Colonic mucosa (tissue), 4 donors: Measurements from ENCODE around the gene BGN. TPM values are rescaled to one million over a fixed set of nuclear protein-coding genes. Genes with fewer than 3 reads are reported as not detected.

Experiments used
- DNase-seq: peaks from one replicate; pipeline ENCODE4 v3.0.0-alpha.2; 2020
- H3K27ac ChIP-seq: fragments of 200-600 bp; one replicate; pipeline ENCODE4 v1.8.0; 2021
- H3K27me3 ChIP-seq: fragments of 200-600 bp; one replicate; pipeline ENCODE4 v1.8.0; 2021
- H3K36me3 ChIP-seq: fragments of 200-600 bp; one replicate; pipeline ENCODE4 v1.8.0; 2021
- H3K4me1 ChIP-seq: fragments of 200-600 bp; one replicate; pipeline ENCODE4 v1.8.0; 2021; ENCODE audit warnings: mild to moderate bottlenecking
- H3K4me3 ChIP-seq: fragments of 200-600 bp; one replicate; pipeline ENCODE4 v1.8.0; 2021
- H3K9ac ChIP-seq, 2 donors: one replicate each; pipeline ENCODE4 v1.7.0; 2013; ENCODE audit warnings: control low read depth in 2 of 2, low read depth in 2 of 2, low read length in 2 of 2
- H3K9me3 ChIP-seq: fragments of 200-600 bp; one replicate; pipeline ENCODE4 v1.8.0; 2021
- intact Hi-C: fragments of 100-400 bp; cut with DNase I; formaldehyde crosslinking; loops from one replicate; pipeline ENCODE4 v1.14.1; 2022
- total RNA-seq, 2 donors: library from RNA; stranded (reverse); fragmentation: NEBNext Ultra II Directional in 1 of 2; extraction: Animal tissue kit (Norgen Biotek cat#: 25700) in 1 of 2; gene quantifications; one replicate each; pipeline ENCODE4 v1.2.1, GENCODE V29; 2021
- TF ChIP-seq, protein P1 (sequence below): fragments of 200-600 bp; IDR thresholded peaks from one replicate; pipeline ENCODE4 v1.8.0; 2022; ENCODE audit warnings: antibody characterized with exemption, mild to moderate bottlenecking
- donor health status: healthy.
- donor health status: DM: no; HTN: no; CAD: no.
- donor health status: DM: no; HTN: no; CAD: no.

The BGN gene
- total RNA-seq, 2 donors from 2014 or later = 6.0 to 11.4 TPM

DNA sequence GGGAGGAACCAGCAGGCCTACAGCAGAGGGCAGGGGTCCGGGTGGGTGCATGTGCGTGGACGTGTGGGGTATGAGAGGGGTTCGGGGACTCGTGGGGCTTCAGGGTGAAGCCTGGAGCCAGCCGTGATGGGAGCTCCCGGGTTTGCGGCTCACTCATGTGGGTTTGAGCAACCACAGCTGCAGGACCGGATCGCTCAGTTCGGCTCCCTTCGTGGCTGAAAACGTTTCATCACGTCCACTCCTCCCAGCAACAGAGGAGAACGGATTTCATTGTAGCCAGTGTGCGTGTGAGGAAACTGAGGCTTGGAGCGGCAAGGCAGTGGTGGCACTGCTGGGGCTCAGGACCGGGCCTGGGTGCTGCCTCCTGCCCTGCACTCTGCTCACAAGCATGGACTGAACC, 10.6 kb downstream of the BGN start:
- Histone ChIP-seq H3K4me1 (no peaks in the 10 kb centered on the region), H3K9me3 (no peaks in the 10 kb centered on the region), H3K4me3 (no peak overlapping the region), H3K36me3 (no peaks in the 10 kb centered on the region), H3K27ac (no peak overlapping the region), H3K27me3 (no peaks in the 10 kb centered on the region), H3K9ac (no peak overlapping the region)
- DNase-seq = no peak
- TF ChIP-seq, protein P1, sequence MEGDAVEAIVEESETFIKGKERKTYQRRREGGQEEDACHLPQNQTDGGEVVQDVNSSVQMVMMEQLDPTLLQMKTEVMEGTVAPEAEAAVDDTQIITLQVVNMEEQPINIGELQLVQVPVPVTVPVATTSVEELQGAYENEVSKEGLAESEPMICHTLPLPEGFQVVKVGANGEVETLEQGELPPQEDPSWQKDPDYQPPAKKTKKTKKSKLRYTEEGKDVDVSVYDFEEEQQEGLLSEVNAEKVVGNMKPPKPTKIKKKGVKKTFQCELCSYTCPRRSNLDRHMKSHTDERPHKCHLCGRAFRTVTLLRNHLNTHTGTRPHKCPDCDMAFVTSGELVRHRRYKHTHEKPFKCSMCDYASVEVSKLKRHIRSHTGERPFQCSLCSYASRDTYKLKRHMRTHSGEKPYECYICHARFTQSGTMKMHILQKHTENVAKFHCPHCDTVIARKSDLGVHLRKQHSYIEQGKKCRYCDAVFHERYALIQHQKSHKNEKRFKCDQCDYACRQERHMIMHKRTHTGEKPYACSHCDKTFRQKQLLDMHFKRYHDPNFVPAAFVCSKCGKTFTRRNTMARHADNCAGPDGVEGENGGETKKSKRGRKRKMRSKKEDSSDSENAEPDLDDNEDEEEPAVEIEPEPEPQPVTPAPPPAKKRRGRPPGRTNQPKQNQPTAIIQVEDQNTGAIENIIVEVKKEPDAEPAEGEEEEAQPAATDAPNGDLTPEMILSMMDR = no peak
- intact Hi-C loops = loop anchor here (5.0 kb wide), 2 partner anchors 473 to 558 kb away; no protein-coding TSS in a partner anchor

DNA sequence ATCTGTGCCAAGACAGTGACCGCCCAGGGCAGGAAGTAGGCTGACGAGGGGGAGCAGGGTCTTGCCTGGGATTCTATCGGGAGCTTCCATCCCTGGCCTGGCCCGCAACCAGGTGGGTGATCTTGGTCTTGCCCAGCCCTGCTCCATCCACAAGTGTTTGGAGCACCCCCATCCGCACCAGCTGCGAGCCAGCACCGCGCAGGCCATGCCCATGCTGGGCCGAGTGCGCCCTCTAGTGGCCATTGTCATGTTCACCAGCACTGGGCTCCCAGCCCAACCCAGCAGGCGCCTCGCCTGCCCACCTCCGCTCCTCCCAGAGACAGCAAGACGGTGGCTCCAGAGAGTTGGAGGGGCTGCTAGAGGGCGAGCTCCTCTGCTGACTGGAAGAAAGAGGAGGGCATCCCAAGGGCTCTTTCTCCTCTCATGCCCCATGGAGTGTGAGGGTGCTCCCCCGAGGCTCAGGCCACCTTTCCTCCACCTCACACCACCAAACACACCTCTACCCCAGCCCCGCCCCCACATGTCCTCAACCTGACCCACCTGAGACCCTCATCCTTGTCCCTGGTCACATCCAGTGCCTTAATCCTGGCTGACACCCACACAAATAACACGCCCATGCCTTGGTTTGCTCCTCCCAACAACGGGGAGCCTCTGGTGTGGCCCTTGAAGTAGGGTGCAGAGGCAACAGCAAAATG, 12.9 kb downstream of the BGN start:
- Histone ChIP-seq H3K9me3 (no peaks in the 10 kb centered on the region), H3K4me3 (no peak overlapping the region), H3K36me3 (no peaks in the 10 kb centered on the region), H3K9ac (no peak overlapping the region), H3K4me1 (no peaks in the 10 kb centered on the region), H3K27ac (no peak overlapping the region), H3K27me3 (no peaks in the 10 kb centered on the region)
- peak; percentile 80 for DNase-seq
- intact Hi-C loops = loop anchor here (5.0 kb wide), 2 partner anchors 475 to 560 kb away; no protein-coding TSS in a partner anchor
- TF ChIP-seq, protein P1 = peak; percentile 80

DNA sequence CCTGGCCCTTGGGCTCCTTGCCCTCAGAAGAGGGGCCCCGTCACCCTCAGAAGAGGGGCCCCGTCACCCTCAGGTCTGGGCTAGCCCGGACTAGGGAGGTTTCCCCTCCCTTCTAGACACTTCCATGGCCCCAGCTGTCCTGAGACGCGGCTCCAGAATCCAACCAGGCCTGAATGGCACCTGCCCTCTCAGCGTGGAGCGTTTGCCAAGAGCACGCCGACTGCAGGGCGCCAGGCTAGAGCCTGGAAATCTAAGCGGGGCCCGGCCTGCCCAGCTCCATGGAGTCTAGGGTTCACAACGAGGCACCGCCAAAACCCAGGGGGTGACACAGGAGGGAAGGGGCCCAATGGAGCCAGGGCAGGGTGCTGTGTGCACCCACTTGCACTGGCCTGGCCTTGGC, 14.8 kb downstream of the BGN start:
- no peak overlapping the region for H3K4me3 ChIP-seq
- DNase-seq = no peak
- TF ChIP-seq, protein P1 = no peak
- no peaks in the 10 kb centered on the region for H3K9me3 ChIP-seq
- intact Hi-C loops = loop anchor here (5.0 kb wide), 2 partner anchors 477 to 562 kb away; no protein-coding TSS in a partner anchor
- no peak overlapping the region for H3K9ac ChIP-seq
- H3K27ac ChIP-seq = no peak overlapping the region
- H3K27me3 ChIP-seq = no peaks in the 10 kb centered on the region
- no peaks in the 10 kb centered on the region for H3K36me3 ChIP-seq
- H3K4me1 ChIP-seq = no peaks in the 10 kb centered on the region

DNA sequence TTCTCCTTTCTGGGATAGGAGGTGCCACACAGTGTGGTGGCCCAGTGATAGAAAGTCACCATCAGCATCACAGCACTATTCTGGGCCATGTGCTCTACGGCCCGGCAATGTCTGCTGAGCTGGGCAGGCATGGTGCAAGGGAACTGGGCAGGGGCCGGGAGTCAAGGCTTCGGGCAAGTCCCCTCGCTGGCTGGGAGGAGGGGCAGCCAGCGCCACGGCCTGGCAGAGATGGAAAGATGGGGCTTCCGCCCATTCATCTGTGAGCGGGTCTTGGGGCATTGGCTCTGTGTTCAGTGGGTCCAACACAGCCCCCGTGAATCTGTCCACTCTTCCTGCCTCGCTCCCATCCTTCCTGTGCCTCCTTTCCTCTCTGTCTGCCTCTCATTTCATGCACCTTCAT, 15.6 kb downstream of the BGN start:
- H3K36me3 ChIP-seq = no peaks in the 10 kb centered on the region
- TF ChIP-seq, protein P1 = no peak
- no peak overlapping the region for H3K27ac ChIP-seq
- no peaks in the 10 kb centered on the region for H3K4me1 ChIP-seq
- H3K27me3 ChIP-seq = no peaks in the 10 kb centered on the region
- H3K9ac ChIP-seq = no peak overlapping the region
- intact Hi-C loops = no loop called here
- no peak for DNase-seq
- H3K4me3 ChIP-seq = no peak overlapping the region
- H3K9me3 ChIP-seq = no peaks in the 10 kb centered on the region

DNA sequence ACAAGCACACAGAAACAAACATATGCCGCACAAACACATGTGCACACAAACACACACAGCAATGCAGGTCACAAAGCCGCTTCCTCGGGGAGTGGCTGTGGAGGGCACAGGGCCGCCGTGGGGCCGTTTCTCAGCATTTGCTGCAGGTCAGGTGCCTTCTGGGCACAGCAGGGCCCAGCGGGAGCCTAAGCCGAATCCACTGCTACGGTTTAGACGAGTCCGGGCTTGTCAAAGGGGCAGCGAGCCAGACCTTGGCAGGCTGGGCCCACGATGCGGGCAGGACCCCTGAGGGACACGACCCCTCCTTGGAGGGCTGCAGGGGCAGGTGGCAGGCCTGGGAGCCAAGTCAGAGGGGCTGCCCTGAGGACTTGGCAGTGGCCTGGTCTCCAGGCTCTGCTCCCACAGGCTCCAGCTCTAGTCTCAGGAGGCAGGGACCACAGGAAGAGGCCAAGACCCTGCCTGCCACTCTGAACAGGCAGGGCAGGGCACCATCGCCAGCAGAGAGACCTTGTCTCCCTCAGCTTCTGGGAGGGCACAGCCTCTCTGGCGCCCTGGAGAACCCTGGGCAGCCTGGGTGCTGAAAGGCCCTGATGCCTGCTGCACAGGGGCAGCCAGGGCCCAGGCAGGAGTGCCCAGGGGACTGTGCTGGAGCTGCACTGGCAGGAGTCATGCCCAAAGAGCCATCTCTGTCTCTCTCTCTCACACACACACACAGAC, 17.2 kb downstream of the BGN start:
- Histone ChIP-seq H3K9ac (no peak overlapping the region), H3K4me3 (no peak overlapping the region), H3K4me1 (no peaks in the 10 kb centered on the region), H3K27me3 (peaks cover 2% of the 10 kb centered on the region), H3K36me3 (no peaks in the 10 kb centered on the region), H3K27ac (no peak overlapping the region), H3K9me3 (no peaks in the 10 kb centered on the region)
- intact Hi-C loops = no loop called here
- TF ChIP-seq, protein P1 = no peak
- DNase-seq = no peak
